ENCODE data around the gene MDM2. TPM values are rescaled to one million over a fixed set of nuclear protein-coding genes. Genes with fewer than 3 reads are reported as not detected.

The MDM2 gene
- total RNA-seq, 1 experiment from 2014 or later, result 118 TPM

DNA sequence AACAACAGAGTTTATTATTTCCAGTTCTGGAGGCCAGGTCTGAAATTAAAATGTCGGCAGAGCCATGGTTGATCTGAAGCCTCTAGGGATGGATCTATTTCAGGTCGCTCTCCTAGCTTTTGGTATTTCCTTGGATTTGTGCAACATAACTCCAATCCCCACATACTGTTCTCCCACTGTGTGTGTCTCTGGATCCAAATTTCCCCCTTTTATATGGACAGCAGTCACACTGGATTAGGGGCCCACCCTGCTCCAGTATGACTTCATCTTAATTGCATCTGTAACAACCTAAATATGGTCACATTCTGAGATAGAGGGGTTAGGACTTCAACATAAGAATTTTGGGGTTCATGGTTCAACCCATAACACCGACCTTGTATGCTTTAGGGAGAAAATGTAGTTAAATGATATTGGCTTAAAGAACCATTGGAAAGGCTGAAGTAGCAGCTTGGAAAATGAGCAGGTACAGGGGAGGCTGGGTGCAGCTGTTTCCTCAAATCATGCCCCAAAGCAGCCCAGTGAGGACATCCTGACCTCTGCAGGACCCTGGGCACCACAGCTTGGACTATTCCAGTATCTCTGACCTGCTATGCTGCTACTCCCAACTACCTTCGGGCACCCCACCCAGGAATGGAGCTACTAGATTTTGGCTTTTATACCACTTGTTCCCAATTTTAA lies 13.9 kb upstream of the MDM2 start:
- Histone ChIP-seq H3K36me3 (ENCODE audit: control insufficient read depth, insufficient read depth, low read length) (no peaks in the 10 kb centered on the region), H3K4me1 (peaks cover 11% of the 10 kb centered on the region), H3K4me3 (ENCODE audit: low read depth, low read length) (no peak overlapping the region), H3K9me3 (no peaks in the 10 kb centered on the region), H3K27me3 (replicated peaks; ENCODE audit: control insufficient read depth, insufficient read depth, low read length) (no peaks in the 10 kb centered on the region)
- TF ChIP-seq, protein P1, sequence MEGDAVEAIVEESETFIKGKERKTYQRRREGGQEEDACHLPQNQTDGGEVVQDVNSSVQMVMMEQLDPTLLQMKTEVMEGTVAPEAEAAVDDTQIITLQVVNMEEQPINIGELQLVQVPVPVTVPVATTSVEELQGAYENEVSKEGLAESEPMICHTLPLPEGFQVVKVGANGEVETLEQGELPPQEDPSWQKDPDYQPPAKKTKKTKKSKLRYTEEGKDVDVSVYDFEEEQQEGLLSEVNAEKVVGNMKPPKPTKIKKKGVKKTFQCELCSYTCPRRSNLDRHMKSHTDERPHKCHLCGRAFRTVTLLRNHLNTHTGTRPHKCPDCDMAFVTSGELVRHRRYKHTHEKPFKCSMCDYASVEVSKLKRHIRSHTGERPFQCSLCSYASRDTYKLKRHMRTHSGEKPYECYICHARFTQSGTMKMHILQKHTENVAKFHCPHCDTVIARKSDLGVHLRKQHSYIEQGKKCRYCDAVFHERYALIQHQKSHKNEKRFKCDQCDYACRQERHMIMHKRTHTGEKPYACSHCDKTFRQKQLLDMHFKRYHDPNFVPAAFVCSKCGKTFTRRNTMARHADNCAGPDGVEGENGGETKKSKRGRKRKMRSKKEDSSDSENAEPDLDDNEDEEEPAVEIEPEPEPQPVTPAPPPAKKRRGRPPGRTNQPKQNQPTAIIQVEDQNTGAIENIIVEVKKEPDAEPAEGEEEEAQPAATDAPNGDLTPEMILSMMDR (IDR thresholded peaks at IDR 0.05; ENCODE audit: insufficient read depth in 1 of 2, low read depth in 1 of 2, low read length in 1 of 2, severe bottlenecking in 1 of 2, unreplicated experiment in 1 of 2), result no peak
- Mint-ChIP-seq H3K36me3 (ENCODE audit: insufficient read depth, unreplicated experiment) (no peaks in the 10 kb centered on the region), H3K4me3 (ENCODE audit: unreplicated experiment) (no peak overlapping the region), H3K9me3 (ENCODE audit: unreplicated experiment) (no peaks in the 10 kb centered on the region), H3K4me1 (ENCODE audit: low read depth, unreplicated experiment) (peaks cover 8% of the 10 kb centered on the region), H3K27ac (ENCODE audit: unreplicated experiment) (no peak overlapping the region), H3K27me3 (ENCODE audit: insufficient read depth, unreplicated experiment) (no peaks in the 10 kb centered on the region)
- ChIA-PET POLR2A (no interaction called here), CTCF (no interaction called here)
- intact Hi-C loops (cut with micrococcal nuclease; ENCODE audit: unreplicated experiment), result no loop called here
- BruUV-seq (replicated peaks), result no TSS peak
- DNase-seq, result no peak

GRCh38 chr12:68794653-68795251 lies 13.2 kb upstream of the MDM2 start:
- Histone ChIP-seq H3K4me3 (ENCODE audit: low read depth, low read length) (no peak overlapping the region), H3K4me1 (peaks cover 9% of the 10 kb centered on the region), H3K27me3 (replicated peaks; ENCODE audit: control insufficient read depth, insufficient read depth, low read length) (no peaks in the 10 kb centered on the region), H3K36me3 (ENCODE audit: control insufficient read depth, insufficient read depth, low read length) (no peaks in the 10 kb centered on the region), H3K9me3 (no peaks in the 10 kb centered on the region)
- H3K27me3 Mint-ChIP-seq (ENCODE audit: insufficient read depth, unreplicated experiment), result no peaks in the 10 kb centered on the region
- no TSS peak for BruUV-seq (replicated peaks)
- TF ChIP-seq, protein P1 (IDR thresholded peaks at IDR 0.05; ENCODE audit: insufficient read depth in 1 of 2, low read depth in 1 of 2, low read length in 1 of 2, severe bottlenecking in 1 of 2, unreplicated experiment in 1 of 2), result no peak
- H3K4me1 Mint-ChIP-seq (ENCODE audit: low read depth, unreplicated experiment), result peaks cover 6% of the 10 kb centered on the region
- no peaks in the 10 kb centered on the region for H3K9me3 Mint-ChIP-seq (ENCODE audit: unreplicated experiment)
- H3K36me3 Mint-ChIP-seq (ENCODE audit: insufficient read depth, unreplicated experiment), result no peaks in the 10 kb centered on the region
- intact Hi-C loops (cut with micrococcal nuclease; ENCODE audit: unreplicated experiment), result no loop called here
- no peak overlapping the region for H3K27ac Mint-ChIP-seq (ENCODE audit: unreplicated experiment)
- H3K4me3 Mint-ChIP-seq (ENCODE audit: unreplicated experiment), result no peak overlapping the region
- ChIA-PET CTCF (interaction anchor here (0.6 kb wide), 1 partner anchor 68 kb away, joined by 4 read pairs; no protein-coding TSS in a partner anchor), POLR2A (no interaction called here)
- DNase-seq, result no peak

GRCh38 chr12:68796399-68796798 lies 11.6 kb upstream of the MDM2 start:
- CTCF ChIA-PET, result no interaction called here
- no peaks in the 10 kb centered on the region for H3K9me3 ChIP-seq
- H3K4me3 ChIP-seq (ENCODE audit: low read depth, low read length), result no peak overlapping the region
- Mint-ChIP-seq H3K4me1 (ENCODE audit: low read depth, unreplicated experiment) (peaks cover 6% of the 10 kb centered on the region), H3K4me3 (ENCODE audit: unreplicated experiment) (no peak overlapping the region), H3K27ac (ENCODE audit: unreplicated experiment) (no peak overlapping the region), H3K27me3 (ENCODE audit: insufficient read depth, unreplicated experiment) (no peaks in the 10 kb centered on the region), H3K36me3 (ENCODE audit: insufficient read depth, unreplicated experiment) (peaks cover 4% of the 10 kb centered on the region), H3K9me3 (ENCODE audit: unreplicated experiment) (no peaks in the 10 kb centered on the region)
- H3K27me3 ChIP-seq (replicated peaks; ENCODE audit: control insufficient read depth, insufficient read depth, low read length), result no peaks in the 10 kb centered on the region
- peaks cover 19% of the 10 kb centered on the region; the same call in 1 of the 2 replicates for H3K4me1 ChIP-seq
- intact Hi-C loops (cut with micrococcal nuclease; ENCODE audit: unreplicated experiment), result no loop called here
- POLR2A ChIA-PET, result no interaction called here
- no TSS peak for BruUV-seq (replicated peaks)
- DNase-seq, result no peak
- TF ChIP-seq, protein P1 (IDR thresholded peaks at IDR 0.05; ENCODE audit: insufficient read depth in 1 of 2, low read depth in 1 of 2, low read length in 1 of 2, severe bottlenecking in 1 of 2, unreplicated experiment in 1 of 2), result no peak
- H3K36me3 ChIP-seq (ENCODE audit: control insufficient read depth, insufficient read depth, low read length), result no peaks in the 10 kb centered on the region

Measured in Caco-2 (cell line).